HG02970 (cell line): ENCODE measurements around the gene SLC28A1.
"Not testable (repeated sequence)": the region's sequence is repeated elsewhere in the genome, so short reads cannot be mapped to it uniquely, and the experiment has no call there.

Experiments used
- ATAC-seq: cut with Tn5 transposase; IDR thresholded peaks from one replicate; pipeline ENCODE4 v1.9.1; 2021; ENCODE audit warnings: mild to moderate bottlenecking, moderate library complexity, moderate number of reproducible peaks; ENCODE audit not compliant: unreplicated experiment, low FRiP score

SLC28A1 gene

DNA sequence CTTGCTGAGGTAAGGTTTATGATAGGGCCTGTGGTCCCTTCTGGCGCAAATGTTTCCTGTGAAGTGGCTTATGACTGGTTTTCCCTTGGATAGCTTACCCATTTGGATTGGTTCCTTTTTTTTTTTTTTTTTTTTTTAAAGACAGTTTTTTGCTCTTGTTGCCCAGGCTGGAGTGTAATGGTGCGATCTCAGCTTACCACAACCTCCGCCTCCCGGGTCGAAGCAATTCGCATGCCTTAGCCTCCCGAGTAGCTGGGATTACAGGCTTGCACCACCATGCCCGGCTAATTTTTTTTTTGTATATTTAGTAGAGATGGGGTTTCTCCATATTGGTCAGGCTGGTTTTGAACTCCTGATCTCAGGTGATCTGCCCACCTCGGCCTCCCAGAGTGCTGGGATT is 102.9 kb downstream of the SLC28A1 start:
- not testable (repeated sequence) for ATAC-seq

DNA sequence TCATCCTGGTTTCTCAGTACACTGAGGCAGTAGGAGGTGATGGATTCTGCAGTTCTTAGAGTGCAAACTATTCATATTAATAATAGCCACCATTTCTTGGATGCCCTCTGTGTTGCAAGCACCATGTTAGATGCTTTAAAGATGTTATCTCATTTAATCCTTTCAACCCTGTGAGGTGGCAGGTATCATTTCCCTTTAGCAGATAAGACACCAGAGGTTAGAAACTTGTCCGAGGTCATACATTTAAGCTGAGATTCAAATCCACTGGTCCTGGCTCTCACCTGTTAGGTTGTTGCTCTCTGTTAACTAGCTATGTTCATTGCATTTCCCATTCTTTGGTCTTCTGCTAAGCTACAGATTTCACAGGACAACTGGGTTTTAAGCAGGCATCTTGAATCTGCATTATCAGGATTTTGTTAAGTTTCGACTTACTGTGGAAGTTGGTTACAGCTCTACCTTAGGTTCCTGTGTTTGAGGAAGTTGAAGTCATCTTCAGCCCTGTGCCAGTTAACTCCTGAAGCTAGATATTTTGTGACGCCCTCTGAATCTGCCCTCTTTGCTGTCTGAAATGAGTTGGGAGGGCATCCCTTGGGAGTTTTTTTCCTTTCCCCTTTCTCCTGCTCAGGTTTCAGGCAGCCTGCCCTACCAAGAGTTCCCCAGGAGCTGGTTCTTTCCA is 103.6 kb downstream of the SLC28A1 start:
- ATAC-seq = no peak

GRCh38 chr15:84988909-84989644 is 104.6 kb downstream of the SLC28A1 start:
- ATAC-seq = no peak

- no peak for ATAC-seq
Observed at GRCh38 chr15:84990507-84990906, 106.0 kb downstream of the SLC28A1 start.

- no peak for ATAC-seq
Observed at GRCh38 chr15:84991014-84991712, 106.7 kb downstream of the SLC28A1 start.

DNA sequence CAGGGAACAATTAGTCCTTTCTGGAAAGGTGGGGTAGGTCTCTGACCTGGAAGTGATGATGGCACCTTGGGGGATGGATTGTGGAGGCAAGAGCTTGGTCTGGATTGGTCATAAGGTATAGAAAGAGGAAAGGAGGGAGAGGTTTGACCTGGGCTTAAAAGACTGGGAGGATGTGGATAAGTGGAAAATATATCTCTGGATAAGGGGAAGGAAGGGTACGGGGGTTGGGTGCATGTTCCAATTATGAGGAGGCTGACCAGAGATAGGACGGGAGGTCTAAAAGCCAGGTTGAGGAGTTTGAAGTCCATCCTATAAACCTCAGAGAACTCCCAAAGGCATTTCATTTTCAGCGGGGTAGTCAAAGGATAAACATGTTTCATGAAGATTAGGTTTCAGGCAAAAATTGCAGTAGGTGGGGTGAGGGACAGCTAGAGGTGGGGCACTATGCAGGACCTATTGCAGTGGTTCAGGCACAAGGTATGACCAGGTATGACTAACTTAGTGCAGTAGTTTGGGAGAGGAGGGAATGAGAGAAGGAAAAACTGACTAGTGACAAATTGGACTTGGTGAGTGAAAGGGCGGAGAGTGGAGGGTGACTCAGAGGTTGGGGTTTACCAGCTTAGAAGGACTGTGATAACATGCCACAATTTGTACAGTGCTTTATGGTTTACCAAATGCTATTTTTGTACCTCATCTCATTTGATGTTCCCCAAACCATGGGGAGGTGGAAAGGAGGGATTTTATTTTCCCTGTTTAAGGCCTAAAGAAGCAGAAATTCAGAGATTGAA is 107.9 kb downstream of the SLC28A1 start:
- no peak for ATAC-seq
